ENCODE results near the gene CYP4A11.
"Not testable (repeated sequence)": the region's sequence is repeated elsewhere in the genome, so short reads cannot be mapped to it uniquely, and the experiment has no call there.

- not testable (repeated sequence) for TF ChIP-seq ATF3 (IDR thresholded peaks at IDR 0.05; ENCODE audit: borderline replicate concordance, extremely low read depth, low read depth, low read length); POLR2AphosphoS5 (IDR thresholded peaks at IDR 0.05; ENCODE audit: low read length); CTCF (IDR thresholded peaks at IDR 0.05 in 2 of 3, conservative IDR thresholded peaks at IDR 0.05 in 1 of 3; ENCODE audit: control insufficient read depth in 2 of 3, extremely low read depth in 1 of 3, insufficient read depth in 1 of 3, low read depth in 3 of 3, low read length in 3 of 3); POLR2A (IDR thresholded peaks at IDR 0.05; ENCODE audit: low read depth, low read length); SPI1 (IDR thresholded peaks at IDR 0.05; ENCODE audit: borderline replicate concordance, insufficient read depth, low read depth, low read length); EZH2 (IDR thresholded peaks at IDR 0.05; ENCODE audit: borderline replicate concordance, control insufficient read depth, low read depth, low read length); SIN3A (IDR thresholded peaks at IDR 0.05; ENCODE audit: low read depth, low read length); SMAD1 (IDR thresholded peaks at IDR 0.05; ENCODE audit: low read depth, partially characterized antibody); HDAC2 (IDR thresholded peaks at IDR 0.05)
These were observed 9.3 kb downstream of the CYP4A11 start for GRCh38 chr1:46932020-46932419.
